HCT116 (cell line): ENCODE measurements around the gene COL20A1. TPM values are rescaled to one million over a fixed set of nuclear protein-coding genes. Genes with fewer than 3 reads are reported as not detected.

Source experiments
- ATAC-seq: fragments of 200-7000 bp; cut with Tn5 transposase; 2 replicates; pipeline ENCODE4 v1.9.1; 2020; ENCODE audit warnings: mild to moderate bottlenecking, moderate library complexity
- BruUV-seq: library from RNA; stranded (reverse); fragments of 400-500 nt; replicated peaks from 2 replicates; lab custom pipeline; 2021; lab: Mats Ljungman, UMichigan
- CTCF ChIA-PET: fragments of 300-600 bp; sonication (Branson Sonifier 250); formaldehyde crosslinking; loops from one replicate; lab custom pipeline; 2021; ENCODE audit warnings: antibody characterized with exemption; lab: Charles Lee
- POLR2A ChIA-PET: fragments of 300-600, 350-600 bp; sonication (Branson Sonifier 250); formaldehyde crosslinking; loops from one replicate; lab custom pipeline; 2021; ENCODE audit warnings: antibody characterized with exemption; lab: Charles Lee
- RAD21 ChIA-PET, 2 experiments: fragments of 300-600 bp; sonication (Branson Sonifier 250); formaldehyde crosslinking; loops; one replicate each; lab custom pipeline; 2023; ENCODE audit warnings: low total read pairs in 2 of 2; ENCODE audit not compliant: uncharacterized antibody in 2 of 2, unreplicated experiment in 2 of 2, low non-redundant PET in 1 of 2; lab: Charles Lee
- DNase-seq: peaks from one replicate; pipeline ENCODE4 v3.0.0-alpha.2; 2010; ENCODE audit warnings: low read depth, low spot score
- H2AFZ ChIP-seq: fragments of 200-600 bp; shearing (Covaris generic), sonication (generic); 2 replicates; pipeline ENCODE4 v1.6.1; 2017; ENCODE audit warnings: low read depth, mixed run types, mixed read lengths, antibody characterized with exemption, low read length; ENCODE audit not compliant: poor library complexity, severe bottlenecking
- H3K27ac ChIP-seq: 2 replicates; pipeline ENCODE4 v1.5.1; 2012; ENCODE audit warnings: low read depth, low read length
- H3K27me3 ChIP-seq: fragments of 200-600 bp; sonication (generic); 2 replicates; pipeline ENCODE4 v1.6.1; 2016; ENCODE audit warnings: mixed run types, low read length, mixed read lengths; ENCODE audit not compliant: insufficient read depth
- H3K36me3 ChIP-seq, 2 experiments: fragments of 200-500 bp in 1 of 2; fragments of 200-600 bp in 1 of 2; sonication (Bioruptor generic) in 1 of 2; sonication (generic) in 1 of 2; 2 replicates each; pipeline versions ENCODE4 v1.5.1 to v1.6.1; 2014 to 2016; ENCODE audit warnings: low read length in 2 of 2, inconsistent platforms in 1 of 2, mixed read lengths in 1 of 2, mixed run types in 1 of 2; ENCODE audit not compliant: insufficient read depth in 2 of 2, control insufficient read depth in 1 of 2
- H3K4me1 ChIP-seq, 2 experiments: fragments of 200-600 bp in 1 of 2; sonication (generic) in 1 of 2; 2 replicates each; pipeline versions ENCODE4 v1.5.1 to v1.6.1; 2012 to 2017; ENCODE audit warnings: low read length in 2 of 2, inconsistent platforms in 1 of 2, mild to moderate bottlenecking in 1 of 2, mixed read lengths in 1 of 2, mixed run types in 1 of 2, moderate library complexity in 1 of 2; ENCODE audit not compliant: insufficient read depth in 2 of 2, control insufficient read depth in 1 of 2
- H3K4me2 ChIP-seq: fragments of 200-600 bp; sonication (generic); 2 replicates; pipeline ENCODE4 v1.6.1; 2017; ENCODE audit warnings: mixed run types, low read length, mixed read lengths
- H3K4me3 ChIP-seq, 2 experiments: fragments of 200-600 bp in 1 of 2; sonication (generic) in 1 of 2; replicated peaks in 1 of 2; 2 replicates each; pipeline ENCODE4 v1.5.1; 2011 to 2016; ENCODE audit warnings: low read length in 2 of 2, control low read depth in 1 of 2, low read depth in 1 of 2, mild to moderate bottlenecking in 1 of 2, mixed read lengths in 1 of 2, mixed run types in 1 of 2
- H3K79me2 ChIP-seq: fragments of 200-600 bp; sonication (generic); 2 replicates; pipeline ENCODE4 v1.6.1; 2017; ENCODE audit warnings: mild to moderate bottlenecking, mixed run types, low read length, moderate library complexity, mixed read lengths; ENCODE audit not compliant: insufficient read depth
- H3K9ac ChIP-seq: fragments of 200-600 bp; sonication (generic); 2 replicates; pipeline ENCODE4 v1.6.1; 2016; ENCODE audit warnings: low read length, mixed read lengths
- H3K9me2 ChIP-seq: fragments of 200-600 bp; sonication (generic), shearing (Covaris generic); 2 replicates; pipeline ENCODE4 v1.6.1; 2017; ENCODE audit warnings: mixed run types, mild to moderate bottlenecking, moderate library complexity; ENCODE audit not compliant: insufficient read depth
- H3K9me3 ChIP-seq, 2 experiments: fragments of 200-500 bp in 1 of 2; fragments of 200-600 bp in 1 of 2; sonication (Bioruptor generic) in 1 of 2; sonication (generic) in 1 of 2; 2 replicates each; pipeline ENCODE4 v1.6.1; 2014 to 2017; ENCODE audit warnings: low read length in 2 of 2, mixed read lengths in 2 of 2, inconsistent platforms in 1 of 2, low read depth in 1 of 2, mild to moderate bottlenecking in 1 of 2, mixed run types in 1 of 2, moderate library complexity in 1 of 2; ENCODE audit not compliant: control insufficient read depth in 1 of 2, insufficient read depth in 1 of 2
- H4K20me1 ChIP-seq: fragments of 200-600 bp; sonication (generic), shearing (Covaris generic); 2 replicates; pipeline ENCODE4 v1.6.1; 2017; ENCODE audit warnings: mixed run types, mild to moderate bottlenecking, moderate library complexity; ENCODE audit not compliant: insufficient read depth
- ELF1 ChIP-seq: IDR thresholded peaks from 2 replicates; pipeline ENCODE4 v1.6.1; 2012; ENCODE audit warnings: low read depth, borderline replicate concordance
- EZH2phosphoT487 ChIP-seq: fragments of 200-600 bp; IDR thresholded peaks from 2 replicates; pipeline ENCODE4 v1.6.1; 2018; ENCODE audit warnings: antibody characterized with exemption, borderline replicate concordance
- FOSL1 ChIP-seq: IDR thresholded peaks from 2 replicates; pipeline ENCODE4 v1.6.1; 2012; ENCODE audit warnings: low read depth
- POLR2AphosphoS5 ChIP-seq: IDR thresholded peaks from 2 replicates; pipeline ENCODE4 v1.6.1; 2011; ENCODE audit warnings: mild to moderate bottlenecking, low read depth, low read length, moderate library complexity
- SIN3A ChIP-seq: IDR thresholded peaks from 2 replicates; pipeline ENCODE4 v1.6.1; 2012; ENCODE audit warnings: low read depth
- TCF7L2 ChIP-seq: IDR thresholded peaks from 2 replicates; pipeline ENCODE4 v1.7.0; 2011; ENCODE audit warnings: borderline replicate concordance, inconsistent platforms; ENCODE audit not compliant: insufficient read depth, insufficient read length; ENCODE audit errors: extremely low read depth
- intact Hi-C: fragments of 100-400 bp; cut with micrococcal nuclease; formaldehyde crosslinking; loops from 2 replicates; pipeline ENCODE4 v1.10.0; 2022
- total RNA-seq: library from RNA; stranded (reverse); gene quantifications from one replicate; pipeline ENCODE4 v1.2.1, GENCODE V29; 2021; ENCODE audit not compliant: unreplicated experiment
- TF ChIP-seq, protein P1 (sequence below): IDR thresholded peaks from 2 replicates; pipeline ENCODE4 v1.6.1; 2012; ENCODE audit warnings: low read depth

Gene COL20A1
- total RNA-seq, 1 experiment from 2014 or later = 0.34 TPM

DNA sequence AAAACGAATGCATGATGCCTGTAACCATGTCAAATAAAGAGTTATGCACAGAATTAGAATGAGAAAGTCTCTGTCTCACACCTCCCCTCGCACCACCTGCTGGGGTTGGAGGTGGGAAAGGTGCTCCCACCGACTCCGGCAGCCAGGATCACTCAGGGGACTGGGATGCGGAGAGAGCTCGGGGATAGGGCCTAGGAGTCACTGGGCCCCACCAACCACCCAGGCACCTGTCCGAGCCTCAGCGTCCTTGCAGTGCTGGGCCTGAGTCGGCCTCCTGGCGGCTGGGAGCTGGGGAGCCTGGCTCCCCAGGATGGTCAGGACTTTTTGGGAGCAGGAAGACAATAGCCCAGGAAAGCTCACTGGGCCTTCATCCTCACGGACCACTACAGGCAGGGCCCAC is 90.6 kb downstream of the COL20A1 start:
- ChIA-PET CTCF (no interaction called here), POLR2A (no interaction called here)
- H4K20me1 ChIP-seq = no peaks in the 10 kb centered on the region

More for the DNA sequence above, 90.6 kb downstream of the COL20A1 start:
- no peaks in the 10 kb centered on the region for H3K27me3 ChIP-seq
- H3K9me2 ChIP-seq = no peaks in the 10 kb centered on the region
- ATAC-seq (no peak), DNase-seq (no peak)
- BruUV-seq = no TSS peak
- H3K79me2 ChIP-seq = no peaks in the 10 kb centered on the region
- TF ChIP-seq POLR2AphosphoS5 (no peak), EZH2phosphoT487 (no peak), ELF1 (no peak), FOSL1 (no peak), SIN3A (no peak), TCF7L2 (no peak)
- TF ChIP-seq, protein P1, sequence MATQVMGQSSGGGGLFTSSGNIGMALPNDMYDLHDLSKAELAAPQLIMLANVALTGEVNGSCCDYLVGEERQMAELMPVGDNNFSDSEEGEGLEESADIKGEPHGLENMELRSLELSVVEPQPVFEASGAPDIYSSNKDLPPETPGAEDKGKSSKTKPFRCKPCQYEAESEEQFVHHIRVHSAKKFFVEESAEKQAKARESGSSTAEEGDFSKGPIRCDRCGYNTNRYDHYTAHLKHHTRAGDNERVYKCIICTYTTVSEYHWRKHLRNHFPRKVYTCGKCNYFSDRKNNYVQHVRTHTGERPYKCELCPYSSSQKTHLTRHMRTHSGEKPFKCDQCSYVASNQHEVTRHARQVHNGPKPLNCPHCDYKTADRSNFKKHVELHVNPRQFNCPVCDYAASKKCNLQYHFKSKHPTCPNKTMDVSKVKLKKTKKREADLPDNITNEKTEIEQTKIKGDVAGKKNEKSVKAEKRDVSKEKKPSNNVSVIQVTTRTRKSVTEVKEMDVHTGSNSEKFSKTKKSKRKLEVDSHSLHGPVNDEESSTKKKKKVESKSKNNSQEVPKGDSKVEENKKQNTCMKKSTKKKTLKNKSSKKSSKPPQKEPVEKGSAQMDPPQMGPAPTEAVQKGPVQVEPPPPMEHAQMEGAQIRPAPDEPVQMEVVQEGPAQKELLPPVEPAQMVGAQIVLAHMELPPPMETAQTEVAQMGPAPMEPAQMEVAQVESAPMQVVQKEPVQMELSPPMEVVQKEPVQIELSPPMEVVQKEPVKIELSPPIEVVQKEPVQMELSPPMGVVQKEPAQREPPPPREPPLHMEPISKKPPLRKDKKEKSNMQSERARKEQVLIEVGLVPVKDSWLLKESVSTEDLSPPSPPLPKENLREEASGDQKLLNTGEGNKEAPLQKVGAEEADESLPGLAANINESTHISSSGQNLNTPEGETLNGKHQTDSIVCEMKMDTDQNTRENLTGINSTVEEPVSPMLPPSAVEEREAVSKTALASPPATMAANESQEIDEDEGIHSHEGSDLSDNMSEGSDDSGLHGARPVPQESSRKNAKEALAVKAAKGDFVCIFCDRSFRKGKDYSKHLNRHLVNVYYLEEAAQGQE = no peak
- no peak overlapping the region for H3K9ac ChIP-seq
- intact Hi-C loops = no loop called here
- H3K4me3 ChIP-seq = no peak overlapping the region
- no peaks in the 10 kb centered on the region for H3K36me3 ChIP-seq
- RAD21 ChIA-PET = no interaction called here
- H3K27ac ChIP-seq = no peak overlapping the region
- H3K4me1 ChIP-seq = no peaks in the 10 kb centered on the region
- H2AFZ ChIP-seq = no peak overlapping the region
- no peak overlapping the region for H3K4me2 ChIP-seq
- peaks cover 14 to 29% of the 10 kb centered on the region in 2 experiments; a peak in 2 of 4 replicates for H3K9me3 ChIP-seq
